ENCODE measurements around the gene GALK1. TPM values are rescaled to one million over a fixed set of nuclear protein-coding genes. Genes with fewer than 3 reads are reported as not detected.
A peak's percentile ranks its signal among the peaks of the same experiment; 100 is the strongest.

GALK1 gene
- total and polyA plus RNA-seq, 9 of the 15 experiments (the other 6 are each of a cell fraction or from before 2014, with no cell fraction given): 0.45 to 51.6 (median 17.4) TPM

- Histone ChIP-seq H3K9me3 (replicated peaks; ENCODE audit: control insufficient read depth, insufficient read depth, low read depth, low read length) (no peaks in the 10 kb centered on the region), H3K4me1 (replicated peaks in 1 of 2; ENCODE audit: control insufficient read depth in 2 of 2, insufficient read depth in 2 of 2, low read length in 2 of 2) (peaks cover 10 to 28% of the 10 kb centered on the region in 2 experiments), H3K36me3 (ENCODE audit: control insufficient read depth, insufficient read depth, low read length) (peaks cover 45% of the 10 kb centered on the region; the same call in 2 of the 3 replicates), H3K27me3 (ENCODE audit: control insufficient read depth in 2 of 2, insufficient read depth in 2 of 2, low read length in 2 of 2) (no peaks in the 10 kb centered on the region), H3K4me3 (no peak overlapping the region), H3K9ac (ENCODE audit: insufficient read depth in 1 of 2, low read depth in 2 of 2, low read length in 2 of 2) (no peak overlapping the region), H3K4me2 (ENCODE audit: insufficient read depth, low read length) (no peak overlapping the region), H3K9me1 (ENCODE audit: control insufficient read depth, insufficient read depth, low read length) (no peaks in the 10 kb centered on the region), H4K20me1 (replicated peaks; ENCODE audit: control insufficient read depth, insufficient read depth, low read length) (no peaks in the 10 kb centered on the region), H3K79me2 (ENCODE audit: control insufficient read depth, insufficient read depth, low read length) (no peaks in the 10 kb centered on the region), H3K27ac (ENCODE audit: extremely low read depth, low read depth, low read length) (no peak overlapping the region), H2AFZ (ENCODE audit: low read depth, low read length) (no peak overlapping the region)
- intact Hi-C loops (cut with micrococcal nuclease) (no loop called here), in situ Hi-C loops (cut with MboI) (no loop called here)
- POLR2A ChIA-PET: interaction anchor here (0.8 to 4.1 kb wide), 3 partner anchors 14 to 308 kb away, joined by 3 to 37 read pairs (median 6); no protein-coding TSS in a partner anchor
- DNase-seq (ENCODE audit: extremely low read depth in 1 of 4, low spot score in 3 of 4) (peak; percentile 35 to 76 (median 57)), FAIRE-seq (peak; percentile 59), ATAC-seq (peak; percentile 94)
- 62% methylated on average over 5 of the region's 5 CpGs for WGBS (ENCODE audit: insufficient coverage, low coverage, missing lambda C conversion rate)
- BruUV-seq (replicated peaks): no TSS peak
- CTCF ChIA-PET (ENCODE audit: low intra/inter-chr PET ratio): no interaction called here
- peak; percentile 73; the same call in 1 of the 2 replicates for TF ChIP-seq KLF13 (tag; IDR thresholded peaks at IDR 0.05; ENCODE audit: borderline replicate concordance, low read depth)
- TF ChIP-seq, protein P1, sequence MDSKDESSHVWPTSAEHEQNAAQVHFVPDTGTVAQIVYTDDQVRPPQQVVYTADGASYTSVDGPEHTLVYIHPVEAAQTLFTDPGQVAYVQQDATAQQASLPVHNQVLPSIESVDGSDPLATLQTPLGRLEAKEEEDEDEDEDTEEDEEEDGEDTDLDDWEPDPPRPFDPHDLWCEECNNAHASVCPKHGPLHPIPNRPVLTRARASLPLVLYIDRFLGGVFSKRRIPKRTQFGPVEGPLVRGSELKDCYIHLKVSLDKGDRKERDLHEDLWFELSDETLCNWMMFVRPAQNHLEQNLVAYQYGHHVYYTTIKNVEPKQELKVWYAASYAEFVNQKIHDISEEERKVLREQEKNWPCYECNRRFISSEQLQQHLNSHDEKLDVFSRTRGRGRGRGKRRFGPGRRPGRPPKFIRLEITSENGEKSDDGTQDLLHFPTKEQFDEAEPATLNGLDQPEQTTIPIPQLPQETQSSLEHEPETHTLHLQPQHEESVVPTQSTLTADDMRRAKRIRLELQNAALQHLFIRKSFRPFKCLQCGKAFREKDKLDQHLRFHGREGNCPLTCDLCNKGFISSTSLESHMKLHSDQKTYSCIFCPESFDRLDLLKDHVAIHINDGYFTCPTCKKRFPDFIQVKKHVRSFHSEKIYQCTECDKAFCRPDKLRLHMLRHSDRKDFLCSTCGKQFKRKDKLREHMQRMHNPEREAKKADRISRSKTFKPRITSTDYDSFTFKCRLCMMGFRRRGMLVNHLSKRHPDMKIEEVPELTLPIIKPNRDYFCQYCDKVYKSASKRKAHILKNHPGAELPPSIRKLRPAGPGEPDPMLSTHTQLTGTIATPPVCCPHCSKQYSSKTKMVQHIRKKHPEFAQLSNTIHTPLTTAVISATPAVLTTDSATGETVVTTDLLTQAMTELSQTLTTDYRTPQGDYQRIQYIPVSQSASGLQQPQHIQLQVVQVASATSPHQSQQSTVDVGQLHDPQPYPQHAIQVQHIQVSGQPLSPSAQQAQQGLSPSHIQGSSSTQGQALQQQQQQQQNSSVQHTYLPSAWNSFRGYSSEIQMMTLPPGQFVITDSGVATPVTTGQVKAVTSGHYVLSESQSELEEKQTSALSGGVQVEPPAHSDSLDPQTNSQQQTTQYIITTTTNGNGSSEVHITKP (IDR thresholded peaks at IDR 0.05; ENCODE audit: partially characterized antibody): no peak
- no peak for TF ChIP-seq ZNF583 (CRISPR knock-in tag; IDR thresholded peaks at IDR 0.05)
- no peak for TF ChIP-seq ZBTB2 (IDR thresholded peaks at IDR 0.05)
- no peak for TF ChIP-seq MEF2A (IDR thresholded peaks at IDR 0.05; ENCODE audit: control insufficient read depth, low read depth, low read length)
- TF ChIP-seq CREM (IDR thresholded peaks at IDR 0.05; ENCODE audit: low read depth): peak; percentile 73
- TF ChIP-seq, protein P2, sequence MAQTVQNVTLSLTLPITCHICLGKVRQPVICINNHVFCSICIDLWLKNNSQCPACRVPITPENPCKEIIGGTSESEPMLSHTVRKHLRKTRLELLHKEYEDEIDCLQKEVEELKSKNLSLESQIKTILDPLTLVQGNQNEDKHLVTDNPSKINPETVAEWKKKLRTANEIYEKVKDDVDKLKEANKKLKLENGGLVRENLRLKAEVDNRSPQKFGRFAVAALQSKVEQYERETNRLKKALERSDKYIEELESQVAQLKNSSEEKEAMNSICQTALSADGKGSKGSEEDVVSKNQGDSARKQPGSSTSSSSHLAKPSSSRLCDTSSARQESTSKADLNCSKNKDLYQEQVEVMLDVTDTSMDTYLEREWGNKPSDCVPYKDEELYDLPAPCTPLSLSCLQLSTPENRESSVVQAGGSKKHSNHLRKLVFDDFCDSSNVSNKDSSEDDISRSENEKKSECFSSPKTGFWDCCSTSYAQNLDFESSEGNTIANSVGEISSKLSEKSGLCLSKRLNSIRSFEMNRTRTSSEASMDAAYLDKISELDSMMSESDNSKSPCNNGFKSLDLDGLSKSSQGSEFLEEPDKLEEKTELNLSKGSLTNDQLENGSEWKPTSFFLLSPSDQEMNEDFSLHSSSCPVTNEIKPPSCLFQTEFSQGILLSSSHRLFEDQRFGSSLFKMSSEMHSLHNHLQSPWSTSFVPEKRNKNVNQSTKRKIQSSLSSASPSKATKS (CRISPR knock-in tag; IDR thresholded peaks at IDR 0.05): no peak
- no peak for TF ChIP-seq RBM17 (IDR thresholded peaks at IDR 0.05; ENCODE audit: borderline replicate concordance, low read depth, low read length)
- no peak for TF ChIP-seq DPF2 (IDR thresholded peaks at IDR 0.05)
- TF ChIP-seq ZNF232 (CRISPR knock-in tag; IDR thresholded peaks at IDR 0.05): no peak
- TF ChIP-seq ZNF239 (CRISPR knock-in tag; IDR thresholded peaks at IDR 0.05): no peak
- no peak for TF ChIP-seq MYC (IDR thresholded peaks at IDR 0.05; ENCODE audit: low read depth, low read length)
- TF ChIP-seq MYC (CRISPR knock-in tag; IDR thresholded peaks at IDR 0.05; ENCODE audit: borderline replicate concordance, low read depth): no peak
- TF ChIP-seq POLR2AphosphoS5 (IDR thresholded peaks at IDR 0.05; ENCODE audit: control insufficient read depth, insufficient read depth, low read depth, low read length): peak; percentile 72; the same call in 1 of the 2 replicates
- no peak for TF ChIP-seq SP2 (IDR thresholded peaks at IDR 0.05; ENCODE audit: extremely low read depth, low read depth, low read length, poor library complexity, severe bottlenecking)
- no peak for TF ChIP-seq POLR2A (conservative IDR thresholded peaks at IDR 0.05)
- no peak for TF ChIP-seq ZNF77 (CRISPR knock-in tag; IDR thresholded peaks at IDR 0.05)
- no peak for TF ChIP-seq NRF1 (conservative IDR thresholded peaks at IDR 0.05 in 1 of 2, IDR thresholded peaks at IDR 0.05 in 1 of 2)
Observed at GRCh38 chr17:75810216-75810615, 45.2 kb upstream of the GALK1 start.

Data from K562 (cell line).